ENCODE results near the gene OR4S2. TPM values are rescaled to one million over a fixed set of nuclear protein-coding genes. Genes with fewer than 3 reads are reported as not detected.

OR4S2 gene
- total RNA-seq, 2 experiments from 2014 or later: not detected

Other genes with a start within 250 kb of the OR4S2 start
- gene OR4C15, start 93.9 kb upstream of the OR4S2 start, total RNA-seq: not detected
- not detected for gene OR4C16, start 76.2 kb upstream of the OR4S2 start, total RNA-seq
- gene OR4C11, start 40.7 kb upstream of the OR4S2 start, total RNA-seq: not detected
- not detected for gene OR4P4, start 13.2 kb upstream of the OR4S2 start, total RNA-seq
- not detected for gene OR4C6, start 13.9 kb downstream of the OR4S2 start, total RNA-seq
- gene OR5D13, start 125.1 kb downstream of the OR4S2 start, total RNA-seq: not detected
- not detected for gene OR5D14, start 147.2 kb downstream of the OR4S2 start, total RNA-seq
- not detected for gene OR5L1, start 163.0 kb downstream of the OR4S2 start, total RNA-seq
- not detected for gene OR5D18, start 171.3 kb downstream of the OR4S2 start, total RNA-seq
- gene OR5L2, start 178.9 kb downstream of the OR4S2 start, total RNA-seq: not detected
- gene OR5D16, start 190.4 kb downstream of the OR4S2 start, total RNA-seq: not detected
- not detected for gene TRIM51, start 235.0 kb downstream of the OR4S2 start, total RNA-seq

Measured in activated naive CD8-positive, alpha-beta T cell treated with anti-CD3 and anti-CD28 coated beads, Interleukin-2, amount 10 ng/mL, durations not matched to agents 7 days and 5 days (primary cell).